Adrenal gland (tissue), 5 donors: ENCODE data around the gene CHN2.

ENCODE experiments used
- POLR2A ChIP-seq, 2 donors: fragments of 450-650 bp; IDR thresholded peaks; one replicate each; pipeline ENCODE4 v1.6.1; 2017; ENCODE audit warnings: antibody characterized with exemption in 2 of 2, mild to moderate bottlenecking in 2 of 2, moderate library complexity in 1 of 2
- TF ChIP-seq, protein P1 (sequence below), 6 experiments: fragments of 450-650 bp in 4 of 6; fragments of 200-600 bp in 2 of 6; sonication (generic) in 1 of 6; IDR thresholded peaks; 1 replicate in 5 of 6; 2 replicates in 1 of 6; pipeline versions ENCODE4 v1.5.1 to v1.8.0; 2016 to 2021; ENCODE audit warnings: antibody characterized with exemption in 6 of 6, mild to moderate bottlenecking in 2 of 6, moderate library complexity in 1 of 6
- donor health status: DM: no; HTN: no; CAD: no.

DNA sequence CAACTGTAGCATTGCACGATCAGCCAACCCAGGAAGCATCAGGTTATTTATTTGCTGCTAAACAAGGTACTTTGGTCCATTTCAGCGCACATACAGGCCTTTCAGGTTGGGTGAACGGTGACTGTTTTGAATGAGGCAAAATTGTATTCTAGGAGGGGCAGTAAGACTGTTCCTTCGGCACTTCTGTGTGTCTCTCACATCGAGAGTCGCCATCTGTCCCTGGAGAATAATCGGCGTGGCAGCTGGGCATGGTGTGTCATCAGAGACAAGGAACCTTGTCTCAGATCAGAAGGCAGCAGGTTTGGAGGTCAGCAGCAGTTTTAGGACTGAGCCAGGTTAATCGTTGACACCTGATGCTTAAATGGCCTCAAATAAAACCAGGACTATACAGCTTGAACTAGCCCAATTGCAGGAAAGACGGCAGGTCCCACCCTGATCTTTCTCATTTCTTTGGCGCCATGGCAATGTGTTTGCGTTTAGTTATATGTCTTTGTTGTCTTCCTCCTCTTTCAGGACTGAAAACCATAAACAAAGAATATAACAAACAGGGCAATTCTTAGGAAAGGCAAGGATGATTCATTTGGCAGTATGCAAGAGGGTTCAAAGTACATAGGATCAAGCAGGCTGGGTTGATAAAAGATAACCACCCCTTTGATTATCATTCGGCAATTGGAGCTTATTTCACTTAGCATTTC is 277.0 kb downstream of the CHN2 start:
- TF ChIP-seq, protein P1, sequence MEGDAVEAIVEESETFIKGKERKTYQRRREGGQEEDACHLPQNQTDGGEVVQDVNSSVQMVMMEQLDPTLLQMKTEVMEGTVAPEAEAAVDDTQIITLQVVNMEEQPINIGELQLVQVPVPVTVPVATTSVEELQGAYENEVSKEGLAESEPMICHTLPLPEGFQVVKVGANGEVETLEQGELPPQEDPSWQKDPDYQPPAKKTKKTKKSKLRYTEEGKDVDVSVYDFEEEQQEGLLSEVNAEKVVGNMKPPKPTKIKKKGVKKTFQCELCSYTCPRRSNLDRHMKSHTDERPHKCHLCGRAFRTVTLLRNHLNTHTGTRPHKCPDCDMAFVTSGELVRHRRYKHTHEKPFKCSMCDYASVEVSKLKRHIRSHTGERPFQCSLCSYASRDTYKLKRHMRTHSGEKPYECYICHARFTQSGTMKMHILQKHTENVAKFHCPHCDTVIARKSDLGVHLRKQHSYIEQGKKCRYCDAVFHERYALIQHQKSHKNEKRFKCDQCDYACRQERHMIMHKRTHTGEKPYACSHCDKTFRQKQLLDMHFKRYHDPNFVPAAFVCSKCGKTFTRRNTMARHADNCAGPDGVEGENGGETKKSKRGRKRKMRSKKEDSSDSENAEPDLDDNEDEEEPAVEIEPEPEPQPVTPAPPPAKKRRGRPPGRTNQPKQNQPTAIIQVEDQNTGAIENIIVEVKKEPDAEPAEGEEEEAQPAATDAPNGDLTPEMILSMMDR (IDR thresholded peaks at IDR 0.05), result no peak
- no peak for TF ChIP-seq POLR2A (IDR thresholded peaks at IDR 0.05)
